Fibroblast of skin of abdomen (primary cell): ENCODE measurements around the gene ZNF74.

ENCODE experiments used
- DNase-seq: peaks from one replicate; pipeline ENCODE4 v3.0.0-alpha.2; 2013

Gene ZNF74

DNA sequence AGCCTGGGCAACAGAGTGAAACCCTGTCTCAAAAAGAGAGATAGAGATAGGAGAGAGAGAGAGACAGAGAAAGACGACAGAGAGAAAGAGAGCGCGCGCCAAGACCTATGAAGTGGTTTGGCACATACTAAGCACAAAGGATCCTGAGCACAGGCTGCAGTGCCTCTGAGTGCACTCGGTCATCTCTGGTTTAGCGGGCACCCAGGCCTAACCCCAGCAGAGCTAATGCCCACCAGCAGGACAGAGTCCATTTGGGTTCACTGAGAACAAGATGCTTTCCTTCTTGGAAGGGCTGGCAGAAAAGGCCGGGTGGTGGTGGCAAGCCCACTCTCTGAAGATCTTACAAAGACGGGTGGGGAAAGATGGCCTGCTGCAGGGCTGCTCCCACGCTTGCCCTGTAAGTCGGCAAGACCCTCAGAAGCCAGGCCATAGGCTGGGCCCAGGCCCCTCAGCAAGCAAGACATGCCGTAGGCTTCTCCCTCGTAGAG, 40.4 kb downstream of the ZNF74 start:
- DNase-seq, result no peak

- DNase-seq, result no peak
Measured at GRCh38 chr22:20434773-20435172, 40.8 kb downstream of the ZNF74 start.

DNA sequence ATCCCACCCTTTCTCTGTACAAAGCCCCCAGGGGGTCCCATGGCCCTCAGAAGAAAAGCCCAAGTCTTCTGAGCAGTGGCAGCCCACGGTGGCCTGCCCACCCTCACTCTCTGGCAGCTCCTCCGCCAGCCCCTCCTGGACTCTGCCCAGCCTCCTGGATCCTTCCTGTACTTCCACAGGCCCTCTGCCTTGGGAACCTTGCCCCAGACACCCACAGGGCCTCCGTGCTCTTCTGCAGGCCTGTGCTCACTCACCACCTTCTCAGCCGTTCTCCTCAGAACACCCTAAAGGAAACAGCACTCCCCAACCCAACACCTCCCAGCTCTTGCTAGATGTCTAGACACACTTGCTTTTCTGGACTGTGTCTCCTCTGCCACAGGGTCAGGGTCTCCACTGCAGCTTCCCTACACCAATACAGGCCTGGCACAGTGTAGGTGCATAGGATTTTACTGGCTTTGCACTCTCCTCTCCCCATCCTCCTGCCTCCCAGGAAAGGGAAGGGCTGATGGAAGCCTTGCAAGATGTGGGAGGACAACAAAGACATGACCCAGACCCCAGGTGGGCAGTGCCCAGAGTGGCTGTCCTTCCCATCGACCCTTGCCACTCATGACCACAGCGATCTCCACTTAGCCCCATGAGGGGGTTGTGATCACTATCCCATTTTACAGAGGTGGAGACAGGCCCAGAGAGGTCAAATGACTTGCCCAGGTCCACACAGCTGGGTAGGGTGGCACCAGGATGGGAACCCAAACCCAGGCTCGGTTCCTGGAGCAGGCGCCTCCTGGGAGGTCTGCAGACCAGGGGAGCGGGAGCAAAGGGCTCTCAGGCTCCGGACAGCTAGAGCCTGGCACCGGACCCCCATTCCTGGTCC, 41.7 kb downstream of the ZNF74 start:
- DNase-seq, result no peak

GRCh38 chr22:20436307-20436767, 42.4 kb downstream of the ZNF74 start:
- peak; percentile 76 for DNase-seq

- DNase-seq, result peak; percentile 31
Measured at GRCh38 chr22:20436768-20437612, 43.0 kb downstream of the ZNF74 start.

DNA sequence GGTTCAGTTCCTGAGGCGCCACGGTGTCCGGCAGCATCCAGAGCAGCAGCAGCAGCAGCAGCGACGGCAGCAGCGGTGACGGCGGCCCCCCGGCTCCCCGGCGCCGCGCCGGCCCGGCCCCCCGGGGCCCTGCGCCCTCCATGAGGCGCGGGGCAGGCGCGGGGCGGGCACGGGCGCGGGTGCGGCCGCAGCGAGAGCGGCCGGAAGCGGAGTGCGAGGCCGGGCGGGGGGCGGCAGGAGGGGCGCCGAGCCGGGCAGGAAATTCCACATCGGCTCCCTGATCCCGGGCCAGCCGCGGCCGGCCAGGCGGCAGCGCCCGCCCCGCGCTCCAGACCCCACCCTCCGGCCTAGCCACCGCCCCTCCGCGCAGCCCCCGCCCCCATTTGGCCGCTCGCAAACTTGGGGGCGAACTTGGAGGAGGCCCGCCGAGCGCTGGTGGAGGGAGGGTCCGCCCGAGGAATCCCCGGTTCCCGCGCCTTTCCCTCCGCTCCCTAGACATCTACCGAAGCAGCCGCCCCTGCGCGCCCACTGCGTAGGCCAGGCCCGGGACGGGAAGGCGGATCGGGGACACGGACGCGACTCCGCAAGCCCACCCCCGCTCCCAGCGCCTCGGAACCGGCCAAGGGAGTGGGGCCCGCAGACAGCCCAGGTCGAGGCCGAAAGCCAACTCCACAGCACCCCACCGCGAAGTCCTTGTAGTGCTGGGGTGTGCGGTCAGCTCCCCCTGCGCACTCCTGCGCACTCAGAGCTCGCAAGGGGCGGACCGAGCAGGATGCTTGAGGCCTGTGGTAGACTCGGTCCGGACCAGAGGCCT, 43.9 kb downstream of the ZNF74 start, which contains the start of gene SCARF2:
SCARF2 (minus strand) TSS at position 213 of the 814 bp plus-strand sequence; CDS start at position 142, 71 bp downstream.
- peak; percentile 80 for DNase-seq

- DNase-seq, result no peak
Measured at GRCh38 chr22:20438427-20438677, 44.4 kb downstream of the ZNF74 start.

- DNase-seq, result no peak
Measured at GRCh38 chr22:20438678-20439492, 44.9 kb downstream of the ZNF74 start.

DNA sequence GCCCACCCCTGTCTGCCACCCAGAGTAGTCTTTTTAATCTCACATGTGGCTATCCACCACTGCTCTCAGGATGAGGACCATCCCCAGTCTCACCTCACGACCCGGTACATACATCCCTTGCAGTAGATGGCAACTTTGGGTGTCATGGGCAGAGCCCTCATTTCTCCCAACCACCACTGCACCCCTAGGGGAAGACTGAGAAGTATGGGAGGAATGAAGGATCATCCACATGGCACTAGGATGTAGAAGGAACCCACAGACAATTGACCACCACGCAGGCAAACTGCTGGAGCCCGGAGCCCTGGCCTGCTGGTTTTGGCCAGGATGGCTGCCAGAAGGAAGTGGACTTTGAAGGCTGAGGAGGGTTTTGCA, 45.6 kb downstream of the ZNF74 start:
- no peak for DNase-seq

GRCh38 chr22:20439928-20440575, 46.1 kb downstream of the ZNF74 start:
- no peak for DNase-seq

DNA sequence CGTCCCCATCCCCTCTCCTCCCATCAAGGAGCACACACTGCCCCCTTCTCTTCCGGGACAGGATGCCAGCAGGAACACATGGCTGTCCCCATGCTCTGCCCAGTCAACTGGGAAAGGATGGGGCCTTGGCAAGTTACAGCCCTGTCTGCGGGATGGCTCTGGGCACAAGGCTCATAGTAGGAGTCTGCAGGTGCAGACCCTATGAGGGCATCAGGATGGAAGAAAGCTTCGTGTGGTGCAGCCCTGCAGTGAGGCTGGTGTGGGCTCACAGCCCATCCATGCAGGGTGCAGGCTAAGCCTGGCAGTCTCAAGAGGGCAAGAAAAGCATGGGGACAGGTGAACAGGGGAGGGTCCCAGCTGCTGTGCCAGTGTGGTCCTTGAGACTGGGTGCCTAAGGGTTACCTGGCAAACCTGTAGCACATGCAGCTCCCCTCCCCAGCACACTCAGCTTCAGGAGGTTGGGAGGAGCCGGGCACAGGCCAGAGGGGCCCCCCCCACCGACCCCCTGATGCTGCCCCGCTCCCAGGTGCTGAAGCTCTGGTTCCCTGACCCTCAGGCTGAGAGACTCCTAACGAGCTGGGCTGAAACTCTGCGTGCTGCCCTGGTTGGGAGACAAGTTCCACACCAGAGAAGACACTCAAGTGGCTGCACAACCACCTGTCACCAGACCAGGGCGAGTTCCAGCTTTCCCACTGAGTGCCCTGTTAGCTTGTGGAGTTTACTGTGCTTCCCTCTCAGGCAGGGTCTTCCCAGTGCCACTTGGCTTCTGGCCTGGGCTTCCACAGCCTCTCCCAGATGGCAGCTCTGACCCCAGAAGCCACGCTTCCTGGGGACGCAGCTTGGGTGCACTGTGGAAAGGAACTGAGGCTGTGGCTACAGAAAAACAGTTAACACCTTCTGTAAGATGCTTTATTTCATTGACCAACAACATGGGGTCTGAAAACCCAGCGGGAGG, 47.0 kb downstream of the ZNF74 start:
- no peak for DNase-seq

GRCh38 chr22:20441631-20442484, 47.9 kb downstream of the ZNF74 start:
- no peak for DNase-seq

- DNase-seq, result no peak
Measured at GRCh38 chr22:20442485-20443284, 48.7 kb downstream of the ZNF74 start.

- no peak for DNase-seq
Measured at GRCh38 chr22:20444325-20444724, 50.4 kb downstream of the ZNF74 start.

GRCh38 chr22:20446383-20446970, 52.5 kb downstream of the ZNF74 start:
- no peak for DNase-seq

DNA sequence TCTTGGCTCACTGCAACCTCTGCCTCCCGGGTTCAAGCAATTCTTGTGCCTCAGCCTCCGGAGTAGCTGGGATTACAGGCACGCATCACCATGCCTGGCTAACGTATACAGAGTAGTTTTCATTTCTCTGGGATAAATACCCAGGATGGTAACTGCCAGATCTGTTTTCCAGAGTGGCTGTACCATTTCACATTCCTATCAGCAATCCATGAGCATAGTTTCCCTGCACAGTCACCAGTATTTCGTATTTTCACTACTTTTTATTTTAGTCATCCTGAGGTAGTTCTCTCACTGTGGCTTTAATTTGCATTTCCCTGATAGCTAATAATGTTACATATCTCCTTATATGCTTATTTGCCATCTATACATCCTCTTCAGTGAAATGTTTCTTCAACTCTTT, 54.7 kb downstream of the ZNF74 start:
- DNase-seq, result no peak

- no peak for DNase-seq
Measured at GRCh38 chr22:20449819-20450550, 56.0 kb downstream of the ZNF74 start.
